Neural cell (in vitro differentiated cells): ENCODE measurements around the gene MTA1. TPM values are rescaled to one million over a fixed set of nuclear protein-coding genes. Genes with fewer than 3 reads are reported as not detected.

Source experiments
- H2AFZ ChIP-seq: fragments of 200-600, 300-800 bp; sonication (generic), shearing (Covaris generic); 2 replicates; pipeline ENCODE4 v1.6.0; 2014; ENCODE audit warnings: low read depth, mild to moderate bottlenecking, antibody characterized with exemption, low read length, moderate library complexity
- H3F3A ChIP-seq: fragments of 200-600 bp; shearing (Covaris generic); 2 replicates; pipeline ENCODE4 v1.6.1; 2016; ENCODE audit warnings: mild to moderate bottlenecking, moderate library complexity, mixed read lengths, antibody characterized with exemption, low read length; ENCODE audit not compliant: insufficient read depth, poor library complexity, severe bottlenecking
- H3K27ac ChIP-seq: fragments of 200-600, 300-800 bp; sonication (generic), shearing (Covaris generic); 2 replicates; pipeline ENCODE4 v1.5.1; 2014; ENCODE audit warnings: mild to moderate bottlenecking, low read length, moderate library complexity
- H3K27me3 ChIP-seq: fragments of 300-800, 200-600 bp; sonication (generic), shearing (Covaris generic); 2 replicates; pipeline ENCODE4 v1.6.0; 2014; ENCODE audit warnings: mild to moderate bottlenecking, low read depth, low read length, moderate library complexity; ENCODE audit not compliant: insufficient read depth
- H3K36me3 ChIP-seq: fragments of 300-800, 200-600 bp; sonication (generic), shearing (Covaris generic); 2 replicates; pipeline ENCODE4 v1.5.1; 2014; ENCODE audit warnings: mild to moderate bottlenecking, antibody characterized with exemption, low read length, moderate library complexity; ENCODE audit not compliant: insufficient read depth
- H3K4me2 ChIP-seq: fragments of 300-800, 200-600 bp; sonication (generic), shearing (Covaris generic); 2 replicates; pipeline ENCODE4 v1.6.0; 2014; ENCODE audit warnings: mild to moderate bottlenecking, low read length
- H3K4me3 ChIP-seq: fragments of 300-800, 200-600 bp; sonication (generic), shearing (Covaris generic); 2 replicates; pipeline ENCODE4 v1.5.1; 2014; ENCODE audit warnings: mild to moderate bottlenecking, low read length, moderate library complexity
- H3K79me2 ChIP-seq: fragments of 200-600 bp; shearing (Covaris generic); replicated peaks from 2 replicates; pipeline ENCODE4 v1.6.0; 2014; ENCODE audit warnings: mild to moderate bottlenecking, low read length, moderate library complexity; ENCODE audit not compliant: insufficient read depth
- H3K9ac ChIP-seq: fragments of 300-800, 200-600 bp; sonication (generic), shearing (Covaris generic); 2 replicates; pipeline ENCODE4 v1.6.1; 2016; ENCODE audit warnings: mild to moderate bottlenecking, low read length, mixed read lengths
- H3K9me2 ChIP-seq: fragments of 200-600 bp; shearing (Covaris generic); 2 replicates; pipeline ENCODE4 v1.6.1; 2016; ENCODE audit warnings: mild to moderate bottlenecking, low read length, mixed read lengths; ENCODE audit not compliant: insufficient read depth
- H3K9me3 ChIP-seq: fragments of 200-600, 300-800 bp; sonication (generic), shearing (Covaris generic); 2 replicates; pipeline ENCODE4 v1.6.1; 2016; ENCODE audit warnings: mild to moderate bottlenecking, mixed run types, low read length, moderate library complexity, mixed read lengths
- H4K20me1 ChIP-seq: fragments of 200-600 bp; shearing (Covaris generic); 2 replicates; pipeline ENCODE4 v1.6.1; 2016; ENCODE audit warnings: mild to moderate bottlenecking, mixed run types; ENCODE audit not compliant: insufficient read depth
- CTCF ChIP-seq: fragments of 450-650 bp; IDR thresholded peaks from 2 replicates; pipeline ENCODE4 v1.5.1; 2014; ENCODE audit warnings: antibody characterized with exemption, mild to moderate bottlenecking, moderate library complexity; ENCODE audit not compliant: poor library complexity, severe bottlenecking
- EP300 ChIP-seq: fragments of 450-650 bp; conservative IDR thresholded peaks from 2 replicates; pipeline ENCODE4 v1.6.1; 2014; ENCODE audit warnings: antibody characterized with exemption, mild to moderate bottlenecking, moderate library complexity; ENCODE audit not compliant: poor library complexity, severe bottlenecking
- EZH2 ChIP-seq: fragments of 200-600, 300-800 bp; shearing (Covaris generic), sonication (generic); IDR thresholded peaks from 2 replicates; pipeline ENCODE4 v1.6.1; 2014; ENCODE audit warnings: antibody characterized with exemption, low read length, borderline replicate concordance, mild to moderate bottlenecking; ENCODE audit not compliant: insufficient read depth, poor library complexity, severe bottlenecking
- MXI1 ChIP-seq: fragments of 450-650 bp; conservative IDR thresholded peaks from 2 replicates; pipeline ENCODE4 v1.6.1; 2014; ENCODE audit warnings: antibody characterized with exemption, mild to moderate bottlenecking; ENCODE audit not compliant: poor library complexity, severe bottlenecking
- POLR2AphosphoS5 ChIP-seq: IDR thresholded peaks from 2 replicates; pipeline ENCODE4 v1.6.1; 2012
- RAD21 ChIP-seq: fragments of 450-650 bp; conservative IDR thresholded peaks from 2 replicates; pipeline ENCODE4 v1.6.1; 2014; ENCODE audit warnings: antibody characterized with exemption, mild to moderate bottlenecking, moderate library complexity
- REST ChIP-seq: IDR thresholded peaks from 2 replicates; pipeline ENCODE4 v1.6.1; 2012; ENCODE audit warnings: borderline replicate concordance
- SMC3 ChIP-seq: fragments of 450-650 bp; conservative IDR thresholded peaks from 2 replicates; pipeline ENCODE4 v1.6.1; 2014; ENCODE audit warnings: antibody characterized with exemption, mild to moderate bottlenecking, moderate library complexity; ENCODE audit not compliant: poor library complexity
- TAF1 ChIP-seq: IDR thresholded peaks from 2 replicates; pipeline ENCODE4 v1.6.1; 2012; ENCODE audit warnings: low read depth
- polyA plus RNA-seq: library from polyadenylated mRNA; depleted of rRNA; stranded (reverse); fragments of >200 nt; gene quantifications from 2 replicates; pipeline ENCODE4 v1.2.3, GENCODE V29; 2014

Gene MTA1
- polyA plus RNA-seq, 1 donor from 2014 or later = 94.0 TPM

GRCh38 chr14:105458571-105458970 lies 38.9 kb downstream of the MTA1 start:
- TF ChIP-seq TAF1 = no peak
- TF ChIP-seq EZH2 = no peak
- no peak for TF ChIP-seq REST
- no peak overlapping the region for H3K9ac ChIP-seq

GRCh38 chr14:105460116-105460515 lies 40.5 kb downstream of the MTA1 start:
- Histone ChIP-seq H3K27me3 (no peaks in the 10 kb centered on the region), H3K36me3 (no peaks in the 10 kb centered on the region), H3K4me3 (no peak overlapping the region), H4K20me1 (no peaks in the 10 kb centered on the region), H3K9ac (no peak overlapping the region), H3K27ac (no peak overlapping the region), H3F3A (no peaks in the 10 kb centered on the region), H3K9me2 (no peaks in the 10 kb centered on the region), H3K79me2 (no peaks in the 10 kb centered on the region), H2AFZ (no peak overlapping the region), H3K9me3 (no peaks in the 10 kb centered on the region), H3K4me2 (no peak overlapping the region)
- no peak for TF ChIP-seq TAF1
- no peak for TF ChIP-seq MXI1
- TF ChIP-seq SMC3 = no peak
- no peak for TF ChIP-seq POLR2AphosphoS5
- TF ChIP-seq RAD21 = no peak
- no peak for TF ChIP-seq REST
- TF ChIP-seq EP300 = no peak
- no peak for TF ChIP-seq CTCF
- no peak for TF ChIP-seq EZH2

More at GRCh38 chr14:105458571-105458970, 38.9 kb downstream of the MTA1 start:
- H3K27ac ChIP-seq = no peak overlapping the region
- no peak overlapping the region for H3K4me2 ChIP-seq
- no peak overlapping the region for H2AFZ ChIP-seq
- no peaks in the 10 kb centered on the region for H3K9me3 ChIP-seq
- no peaks in the 10 kb centered on the region for H4K20me1 ChIP-seq
- H3K4me3 ChIP-seq = no peak overlapping the region
- no peaks in the 10 kb centered on the region for H3K9me2 ChIP-seq
- no peaks in the 10 kb centered on the region for H3K27me3 ChIP-seq
- no peaks in the 10 kb centered on the region for H3K36me3 ChIP-seq
- H3K79me2 ChIP-seq = no peaks in the 10 kb centered on the region
- H3F3A ChIP-seq = no peaks in the 10 kb centered on the region
